HG02938 (cell line): ENCODE measurements around the gene ZNF146.
A peak's percentile ranks its signal among the peaks of the same experiment; 100 is the strongest.
"Not testable (repeated sequence)": the region's sequence is repeated elsewhere in the genome, so short reads cannot be mapped to it uniquely, and the experiment has no call there.

ENCODE experiments used
- ATAC-seq: cut with Tn5 transposase; IDR thresholded peaks from one replicate; pipeline ENCODE4 v1.9.1; 2021; ENCODE audit warnings: mild to moderate bottlenecking, moderate library complexity; ENCODE audit not compliant: unreplicated experiment

Gene ZNF146

DNA sequence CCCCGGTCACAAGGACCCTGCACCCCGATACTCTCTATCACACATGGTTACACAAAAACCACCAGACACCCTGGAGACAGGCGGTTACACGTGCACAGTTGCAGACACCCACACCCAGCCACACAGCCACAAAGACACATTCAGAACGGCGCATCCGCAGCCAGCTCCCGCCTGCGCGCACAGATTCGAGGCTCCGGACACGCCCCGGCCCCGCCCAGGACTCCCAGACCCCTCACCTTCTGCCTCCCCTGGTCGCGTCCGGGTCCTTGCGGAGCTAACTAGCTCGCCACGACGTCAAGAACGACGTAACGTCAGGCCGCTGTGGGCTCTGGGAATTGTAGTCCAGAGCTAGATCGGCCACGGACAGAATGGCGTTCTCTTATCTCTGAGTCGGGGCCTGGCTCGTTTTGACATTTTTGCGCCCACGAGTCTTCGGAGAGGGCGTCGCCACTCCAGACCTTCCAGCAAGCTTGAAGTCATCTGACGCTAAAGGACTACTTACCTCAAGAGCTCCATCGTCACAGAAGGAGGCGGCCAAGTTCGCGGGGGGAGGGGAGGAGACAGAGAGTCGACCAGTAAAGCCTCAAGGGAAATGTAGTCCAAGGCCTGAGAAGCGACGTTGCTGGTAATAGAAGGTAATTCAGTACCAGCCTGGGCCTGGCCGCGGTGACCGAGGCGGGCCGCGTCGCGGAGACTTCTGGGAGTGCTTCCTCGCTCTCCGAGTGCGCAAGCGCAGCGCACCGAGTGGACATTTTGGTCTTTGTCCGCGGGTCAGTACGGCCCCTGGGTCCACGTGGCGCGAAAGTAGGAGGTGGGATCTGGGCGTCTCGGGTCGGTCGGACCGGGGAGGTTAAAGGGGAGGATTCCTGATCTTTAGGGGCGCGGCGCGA lies at the start of gene ZNF146, which contains the start of gene ZNF565:
Gene ZNF146 (plus strand): TSS at position 721 of the 890 bp plus-strand sequence. CDS start 21,335 bp downstream, outside the sequence.
Gene ZNF565 (minus strand): TSS at position 280 of the 890 bp plus-strand sequence. CDS start 12,680 bp downstream, outside the sequence.
- ATAC-seq, result peak; percentile 87

DNA sequence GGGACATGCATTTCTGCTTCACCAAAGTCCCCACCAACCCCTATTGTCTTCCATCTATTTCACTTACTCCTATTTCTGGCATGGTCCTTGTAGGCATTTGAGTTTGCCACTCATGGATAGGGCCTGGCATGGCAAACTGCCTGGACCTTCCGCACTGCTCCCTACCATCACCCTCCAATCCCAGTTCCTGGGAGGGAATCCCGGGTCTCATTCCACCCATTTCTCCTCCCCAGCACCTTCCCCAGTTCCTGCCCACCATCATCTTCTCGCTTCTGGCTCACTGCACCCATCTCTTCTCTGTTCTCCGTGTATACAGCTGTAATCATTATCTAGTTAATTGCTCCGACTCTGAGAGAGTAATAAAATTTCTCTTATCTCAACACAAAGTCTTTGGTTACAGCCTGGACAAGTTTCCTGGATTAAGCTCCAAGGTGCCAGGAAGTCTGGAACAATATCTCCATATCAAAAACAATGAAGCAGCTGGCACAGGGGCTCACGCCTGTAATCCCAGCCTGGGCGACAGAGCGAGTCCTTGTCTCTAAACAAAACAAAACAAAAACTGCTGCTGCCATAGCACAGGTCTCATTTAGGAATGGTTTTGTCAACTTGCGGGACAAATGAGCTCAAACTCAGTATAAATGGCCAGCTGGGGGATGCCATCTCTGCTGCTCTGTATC lies 45.7 kb upstream of the ZNF146 start:
- no peak for ATAC-seq

- no peak for ATAC-seq
Measured at GRCh38 chr19:36172852-36173251, 42.1 kb upstream of the ZNF146 start.

DNA sequence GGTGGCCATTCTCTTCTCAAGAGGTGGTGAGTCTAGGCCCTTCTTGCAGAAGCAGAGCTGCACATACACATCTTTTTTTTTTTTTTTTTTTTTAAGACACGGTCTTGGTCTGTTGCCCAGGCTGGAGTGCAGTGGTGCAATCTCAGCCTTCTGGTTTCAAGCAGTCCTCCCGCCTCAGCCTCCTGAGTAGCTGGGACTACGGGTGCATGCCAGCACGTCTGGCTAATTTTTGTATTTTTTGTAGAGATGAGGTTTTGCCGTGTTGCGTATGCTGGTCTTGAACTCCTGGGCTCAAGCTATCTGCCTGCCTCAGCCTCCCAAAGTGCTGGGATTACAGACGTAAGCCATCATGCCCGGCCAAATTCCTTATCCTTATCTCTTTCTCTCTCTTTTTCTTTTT lies 41.1 kb upstream of the ZNF146 start:
- ATAC-seq, result not testable (repeated sequence)

GRCh38 chr19:36179077-36179476 lies 35.8 kb upstream of the ZNF146 start:
- ATAC-seq, result not testable (repeated sequence)

DNA sequence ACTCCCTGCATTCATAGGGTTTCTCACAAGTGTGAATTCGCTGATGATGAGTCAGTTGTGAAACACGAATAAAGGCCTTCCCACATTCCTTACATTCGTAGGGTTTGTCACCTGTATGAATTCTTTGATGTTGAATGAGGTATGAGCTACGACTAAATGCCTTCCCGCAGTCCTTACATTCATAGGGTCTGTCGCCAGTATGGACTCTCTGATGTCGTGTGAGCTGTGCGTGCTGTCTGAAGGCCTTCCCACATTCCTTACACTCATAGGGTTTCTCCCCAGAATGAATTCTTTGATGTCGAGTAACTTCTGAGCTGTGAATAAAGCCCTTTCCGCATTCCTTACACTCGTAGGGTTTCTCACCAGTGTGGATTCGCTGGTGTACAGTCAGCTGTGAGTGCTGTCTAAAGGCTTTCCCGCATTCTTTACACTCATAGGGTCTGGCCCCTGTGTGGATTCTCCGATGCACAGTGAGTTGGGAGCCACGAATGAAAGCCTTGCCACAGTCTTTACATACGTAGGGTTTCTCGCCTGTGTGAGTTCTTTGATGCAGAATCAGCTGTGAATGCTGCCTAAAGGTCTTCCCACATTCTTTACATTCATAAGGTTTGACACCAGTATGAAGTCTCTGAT lies 32.2 kb upstream of the ZNF146 start:
- no peak for ATAC-seq

GRCh38 chr19:36183245-36183628 lies 31.7 kb upstream of the ZNF146 start:
- ATAC-seq, result no peak

GRCh38 chr19:36186722-36187121 lies 28.2 kb upstream of the ZNF146 start:
- ATAC-seq, result not testable (repeated sequence)

GRCh38 chr19:36196249-36196648 lies 18.7 kb upstream of the ZNF146 start:
- ATAC-seq, result no peak

DNA sequence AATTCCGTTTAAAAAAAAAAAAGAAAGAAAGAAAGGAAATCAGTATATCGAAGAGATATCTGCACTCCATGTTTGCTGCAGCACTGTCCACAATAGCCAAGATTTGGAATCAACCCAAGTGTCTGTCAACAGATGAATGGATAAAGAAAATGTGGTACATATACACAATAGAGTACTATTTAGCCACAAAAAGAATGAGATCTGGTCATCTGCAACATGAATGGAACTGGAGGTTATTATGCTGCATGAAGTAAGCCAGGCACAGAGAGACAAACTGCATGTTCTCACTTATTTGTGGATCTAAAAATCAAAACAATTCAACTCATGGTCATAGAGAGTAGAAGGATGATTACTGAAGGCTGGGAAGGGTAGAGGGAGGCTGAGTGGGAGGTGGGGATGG lies 16.8 kb upstream of the ZNF146 start:
- ATAC-seq, result no peak

DNA sequence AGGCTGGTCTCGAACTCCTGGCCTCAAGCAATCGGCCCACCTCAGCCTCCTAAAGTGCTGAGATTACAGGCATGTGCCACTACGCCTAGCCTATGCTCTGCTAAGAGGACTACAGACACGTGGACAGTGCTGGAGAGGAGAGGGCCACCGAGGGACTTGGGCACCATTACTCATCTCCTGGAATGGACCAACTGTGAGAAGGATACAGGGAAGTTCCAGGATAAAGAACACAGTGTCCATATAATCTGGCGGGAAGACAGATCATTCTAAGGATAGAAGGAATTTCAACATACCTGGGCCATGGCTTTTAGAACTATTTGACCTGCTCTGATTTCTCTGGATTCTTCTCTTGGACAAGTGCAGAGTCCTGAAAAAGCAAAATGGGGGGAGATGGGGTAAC lies 13.2 kb upstream of the ZNF146 start:
- no peak for ATAC-seq

DNA sequence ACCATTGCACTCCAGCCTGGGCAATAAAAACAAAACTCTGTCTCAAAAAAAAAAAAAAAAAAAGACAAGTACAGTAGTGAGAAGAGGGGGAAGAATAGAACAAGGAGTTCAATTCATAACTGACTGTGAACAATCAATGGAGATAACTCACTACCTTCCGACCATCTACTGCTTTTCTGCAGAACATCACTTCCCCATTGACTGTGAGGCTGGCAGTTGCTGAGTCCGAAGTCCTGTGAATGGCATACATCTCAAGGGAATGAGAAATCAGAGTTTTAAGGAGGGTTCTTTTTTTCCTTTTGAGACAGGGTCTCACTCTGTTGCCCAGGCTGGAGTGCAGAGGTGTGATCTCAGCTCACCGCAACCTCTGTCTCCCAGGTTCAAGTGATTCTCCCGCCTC lies 11.6 kb upstream of the ZNF146 start:
- ATAC-seq, result no peak

GRCh38 chr19:36207605-36208252 lies 7.2 kb upstream of the ZNF146 start:
- peak; percentile 65 for ATAC-seq

DNA sequence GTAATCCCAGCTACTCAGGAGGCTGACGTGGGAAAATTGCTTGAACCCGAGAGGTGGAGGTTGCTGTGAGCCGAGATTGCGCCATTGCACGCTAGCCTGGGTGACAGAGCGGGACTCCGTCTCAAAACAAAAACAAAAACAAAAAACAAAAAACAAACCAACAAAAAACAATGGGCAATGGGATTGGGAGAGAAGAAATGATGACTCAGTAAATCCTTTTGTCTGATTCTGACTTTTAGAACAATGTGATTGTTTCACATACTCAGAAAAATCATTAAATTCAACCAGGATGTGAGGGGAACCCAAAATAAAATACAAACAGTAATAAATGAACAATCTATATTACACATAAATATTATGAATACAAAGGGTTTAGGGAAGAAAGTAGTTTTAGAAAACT lies 5.5 kb upstream of the ZNF146 start:
- ATAC-seq, result no peak

DNA sequence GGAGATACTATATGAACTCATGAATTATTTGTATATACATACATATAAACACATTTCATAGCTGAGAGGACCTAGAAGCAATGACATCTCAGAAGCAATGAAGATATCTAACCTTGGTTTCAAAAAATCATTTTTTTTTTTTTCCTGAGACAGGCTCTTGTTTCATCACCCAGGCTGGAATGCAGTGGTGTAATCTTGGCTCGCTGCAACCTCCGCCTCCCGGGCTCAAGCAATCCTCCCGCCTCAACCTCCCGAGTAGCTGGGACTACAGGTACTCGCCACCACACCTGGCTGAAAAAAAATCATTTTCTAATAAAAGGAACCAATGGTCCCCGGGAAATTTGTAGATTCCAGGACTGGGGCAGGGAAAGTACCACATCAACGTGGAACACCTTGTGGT lies 4.4 kb upstream of the ZNF146 start:
- no peak for ATAC-seq

DNA sequence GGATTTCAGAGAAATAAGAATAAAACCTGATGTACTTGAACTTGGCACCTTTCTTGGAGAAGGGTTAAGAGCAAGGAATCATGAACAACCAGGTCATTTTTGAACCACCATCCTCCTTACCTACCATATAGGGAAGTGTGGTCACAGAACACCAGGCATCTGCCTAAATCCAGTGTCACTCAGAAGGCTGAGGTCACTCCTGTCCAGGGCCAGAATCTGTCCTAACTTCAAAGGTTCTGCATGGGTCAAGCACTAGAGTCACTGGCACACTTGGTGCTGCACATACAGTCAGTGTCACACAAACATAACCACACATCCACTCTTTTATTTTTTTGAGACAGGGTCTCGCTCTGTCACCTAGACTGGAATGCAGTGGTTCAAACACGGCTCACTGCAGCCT lies 2.0 kb upstream of the ZNF146 start:
- no peak for ATAC-seq

GRCh38 chr19:36215276-36216123 lies 594 bp downstream of the ZNF146 start:
- ATAC-seq, result peak; percentile 15

DNA sequence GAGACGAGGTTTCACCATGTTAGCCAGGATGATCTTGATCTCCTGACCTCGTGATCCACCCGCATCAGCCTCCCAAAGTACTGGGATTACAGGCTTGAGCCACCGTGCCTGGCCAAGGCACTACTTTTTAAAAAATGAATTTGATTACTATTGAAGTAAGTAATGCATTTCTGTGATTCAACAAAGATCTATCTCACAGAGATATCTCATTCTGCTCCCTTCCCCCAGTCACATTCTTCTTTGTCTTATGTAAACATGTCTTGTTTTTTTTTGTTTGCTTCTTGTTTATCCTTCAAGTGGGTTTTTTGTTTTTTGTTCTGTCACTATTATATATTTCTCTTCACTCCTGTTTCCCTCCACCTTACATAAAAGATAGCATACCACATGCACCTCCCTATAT lies 6.6 kb downstream of the ZNF146 start:
- ATAC-seq, result no peak

DNA sequence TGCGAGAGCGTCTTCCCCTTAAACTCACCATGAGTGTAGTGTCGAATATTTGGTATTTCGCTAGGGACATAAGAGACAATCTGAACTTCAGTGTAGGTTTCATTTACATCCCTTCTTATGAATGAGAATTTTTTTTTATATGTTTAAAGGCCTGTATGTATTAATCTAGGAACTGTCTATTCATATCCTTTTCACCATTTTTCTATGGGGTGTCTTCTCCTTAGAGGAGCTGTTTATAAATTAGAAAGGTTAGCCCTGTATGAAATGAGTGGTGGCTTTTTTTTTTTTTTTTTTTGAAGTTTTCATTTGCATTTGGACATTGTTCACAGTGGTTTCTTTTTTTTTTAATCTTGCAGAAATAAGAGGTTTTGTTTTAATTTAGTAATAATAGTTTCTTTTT lies 7.6 kb downstream of the ZNF146 start:
- ATAC-seq, result no peak

DNA sequence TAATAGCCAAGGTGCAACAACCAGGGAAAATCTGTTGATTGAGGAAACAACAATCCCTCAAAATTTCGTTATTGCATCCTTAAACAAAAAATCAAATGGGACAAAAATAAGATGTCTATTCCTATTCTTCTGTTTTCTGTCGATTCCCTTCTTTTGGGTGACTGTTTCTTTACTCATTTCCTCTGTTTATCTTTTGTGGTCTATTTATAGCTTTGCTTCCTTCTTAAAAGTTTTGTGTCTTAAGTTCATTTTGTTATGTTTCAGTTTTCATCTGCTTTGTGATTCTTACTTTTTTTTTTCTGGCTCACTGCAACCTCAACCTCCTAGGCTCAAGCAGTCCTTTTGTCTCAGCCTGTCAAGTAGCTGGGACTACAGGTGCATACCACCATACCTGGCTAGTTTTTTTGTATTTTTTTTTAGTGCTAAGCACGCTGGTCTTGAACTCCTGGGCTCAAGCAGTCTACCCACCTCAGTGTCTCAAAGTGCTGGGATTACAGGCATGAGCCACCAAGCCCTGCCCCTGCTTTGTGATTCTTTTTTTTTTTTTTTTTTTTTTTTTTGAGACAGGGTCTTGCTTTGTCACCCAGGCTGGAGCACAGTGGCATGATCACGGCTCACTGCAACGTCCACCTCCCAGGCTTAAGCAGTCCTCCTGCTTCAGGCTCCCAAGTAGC lies 10.4 kb downstream of the ZNF146 start:
- no peak for ATAC-seq
